Right renal pelvis (tissue), 4 donors: Measurements from ENCODE around the gene PRM2. TPM values are rescaled to one million over a fixed set of nuclear protein-coding genes. Genes with fewer than 3 reads are reported as not detected.
"Not testable (repeated sequence)": the region's sequence is repeated elsewhere in the genome, so short reads cannot be mapped to it uniquely, and the experiment has no call there.

ENCODE experiments used
- DNase-seq, 4 donors: peaks; one replicate each; pipeline ENCODE4 v3.0.0-alpha.2; 2013; ENCODE audit warnings: low read depth in 4 of 4, low spot score in 3 of 4, missing footprints in 1 of 4
- polyA plus RNA-seq, 4 donors: library from polyadenylated mRNA; unstranded; fragments of 120-200 nt; gene quantifications; one replicate each; pipeline ENCODE4 v1.2.1, GENCODE V29; 2013; ENCODE audit not compliant: insufficient read length in 4 of 4

Gene PRM2
- polyA plus RNA-seq, 4 donors, result not detected

GRCh38 chr16:11307639-11308492 lies 31.6 kb upstream of the PRM2 start:
- DNase-seq, result no peak

GRCh38 chr16:11306997-11307638 lies 30.8 kb upstream of the PRM2 start:
- no peak for DNase-seq

- DNase-seq, result no peak
Observed at GRCh38 chr16:11306381-11306780, 30.1 kb upstream of the PRM2 start.

- no peak for DNase-seq
Observed at GRCh38 chr16:11303405-11304138, 27.3 kb upstream of the PRM2 start.

GRCh38 chr16:11302977-11303376 lies 26.7 kb upstream of the PRM2 start:
- DNase-seq, result no peak

- DNase-seq, result no peak
Observed at GRCh38 chr16:11301645-11302501, 25.6 kb upstream of the PRM2 start.

GRCh38 chr16:11300560-11300892 lies 24.2 kb upstream of the PRM2 start:
- DNase-seq, result no peak

- DNase-seq, result no peak
Observed at GRCh38 chr16:11299865-11300559, 23.7 kb upstream of the PRM2 start.

GRCh38 chr16:11298950-11299547 lies 22.8 kb upstream of the PRM2 start:
- DNase-seq, result not testable (repeated sequence)

- no peak for DNase-seq
Observed at GRCh38 chr16:11298143-11298900, 22.0 kb upstream of the PRM2 start.

GRCh38 chr16:11297492-11298142 lies 21.3 kb upstream of the PRM2 start:
- no peak for DNase-seq

- DNase-seq, result no peak
Observed at GRCh38 chr16:11296706-11297491, 20.6 kb upstream of the PRM2 start.

- DNase-seq, result no peak
Observed at GRCh38 chr16:11296351-11296705, 20.0 kb upstream of the PRM2 start.

- DNase-seq, result no peak
Observed at GRCh38 chr16:11295672-11296071, 19.4 kb upstream of the PRM2 start.

GRCh38 chr16:11292076-11292748 lies 15.9 kb upstream of the PRM2 start:
- no peak for DNase-seq

GRCh38 chr16:11291091-11291703 lies 14.9 kb upstream of the PRM2 start:
- DNase-seq, result no peak
